Small intestine (tissue), 7 donors: Measurements from ENCODE around the gene LPP. TPM values are rescaled to one million over a fixed set of nuclear protein-coding genes. Genes with fewer than 3 reads are reported as not detected.
"Not testable (repeated sequence)": the region's sequence is repeated elsewhere in the genome, so short reads cannot be mapped to it uniquely, and the experiment has no call there.

ENCODE experiments used
- DNase-seq, 2 donors: peaks; one replicate each; pipeline versions ENCODE4 v3.0.0 to v3.0.0-alpha.2; 2013
- FAIRE-seq: peaks from 2 replicates; lab custom pipeline; 2012; peaks lifted over from hg19 to GRCh38; lab: Jason Lieb, UNC
- H3K27ac ChIP-seq, 3 donors: one replicate each; pipeline ENCODE4 v1.5.1; 2013; ENCODE audit warnings: low read length in 2 of 3, mild to moderate bottlenecking in 2 of 3, control low read depth in 1 of 3, inconsistent platforms in 1 of 3, low read depth in 1 of 3, moderate library complexity in 1 of 3
- H3K27me3 ChIP-seq, 3 donors: one replicate each; pipeline ENCODE4 v1.6.1; 2013; ENCODE audit warnings: low read length in 3 of 3, inconsistent platforms in 1 of 3; ENCODE audit not compliant: control insufficient read depth in 3 of 3, insufficient read depth in 3 of 3
- H3K36me3 ChIP-seq, 3 donors: one replicate each; pipeline ENCODE4 v1.6.1; 2013; ENCODE audit warnings: low read length in 3 of 3, inconsistent platforms in 1 of 3, low read depth in 1 of 3, mild to moderate bottlenecking in 1 of 3, moderate library complexity in 1 of 3; ENCODE audit not compliant: control insufficient read depth in 3 of 3, insufficient read depth in 2 of 3
- H3K4me1 ChIP-seq, 3 donors: one replicate each; pipeline ENCODE4 v1.6.1; 2013; ENCODE audit warnings: low read length in 2 of 3, inconsistent platforms in 1 of 3, low read depth in 1 of 3, mild to moderate bottlenecking in 1 of 3, moderate library complexity in 1 of 3; ENCODE audit not compliant: control insufficient read depth in 3 of 3, insufficient read depth in 2 of 3
- H3K4me3 ChIP-seq, 3 donors: one replicate each; pipeline ENCODE4 v1.5.1; 2013; ENCODE audit warnings: low read length in 3 of 3, control low read depth in 1 of 3, inconsistent platforms in 1 of 3, low read depth in 1 of 3, mild to moderate bottlenecking in 1 of 3, moderate library complexity in 1 of 3
- H3K9me3 ChIP-seq, 2 donors: one replicate each; pipeline ENCODE4 v1.6.1; 2013; ENCODE audit warnings: low read depth in 1 of 2, low read length in 1 of 2; ENCODE audit not compliant: control insufficient read depth in 2 of 2, insufficient read depth in 1 of 2
- WGBS, 3 donors: extraction: QIAGEN DNeasy Blood & Tissue Kit; methylation state at CpG; one replicate each; pipeline ENCODE4 v1.1.7; 2013; 5-methylcytosine and 5-hydroxymethylcytosine counted together
- polyA plus RNA-seq, 4 donors: library from polyadenylated mRNA; stranded (reverse) in 3 of 4; unstranded in 1 of 4; fragments of 200-250 nt in 3 of 4; fragments of 120-200 nt in 1 of 4; gene quantifications; one replicate each; pipeline versions ENCODE4 v1.2.1 to v1.2.3, GENCODE V29; 2013
- donor health status: healthy with polysubstance abuse.
- donor health status: control.
- donor health status: control.
- donor health status: Bipolar disorder and iron deficiency.
- donor health status: healthy.

LPP gene
- polyA plus RNA-seq, 4 donors, result 5.4 to 35.8 (median 12.4) TPM

DNA sequence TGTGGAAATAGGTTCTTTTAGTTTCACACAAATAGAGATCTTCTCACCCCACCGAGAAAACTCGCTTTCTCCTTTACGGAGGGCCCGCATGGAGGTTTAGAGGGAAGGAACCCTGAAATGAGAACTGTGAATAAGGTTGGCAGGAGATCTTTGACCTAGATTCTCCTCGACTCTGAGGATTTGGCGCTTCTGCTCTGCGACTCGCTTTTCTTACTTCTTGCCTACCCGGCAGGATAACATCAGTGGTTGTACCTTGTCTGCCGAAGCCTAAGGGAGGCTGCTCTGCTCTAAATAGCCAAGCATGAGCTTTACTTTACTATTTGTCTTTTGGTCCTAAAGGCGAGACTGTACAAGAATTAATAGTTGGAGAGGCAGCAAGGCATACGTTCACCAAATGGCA lies 544.5 kb downstream of the LPP start:
- H3K4me3 ChIP-seq, result no peak overlapping the region
- H3K4me1 ChIP-seq, result no peaks in the 10 kb centered on the region
- H3K27ac ChIP-seq, result no peak overlapping the region
- H3K36me3 ChIP-seq, result no peaks in the 10 kb centered on the region
- WGBS, 3 donors, result 90 to 99% (median 94%) methylated on average over 12 of the region's 12 CpGs
- FAIRE-seq (no peak), DNase-seq (no peak)
- H3K9me3 ChIP-seq, result no peaks in the 10 kb centered on the region
- H3K27me3 ChIP-seq, result no peaks in the 10 kb centered on the region

- FAIRE-seq (no peak), DNase-seq (no peak)
- Histone ChIP-seq H3K27ac (no peak overlapping the region), H3K4me1 (no peaks in the 10 kb centered on the region), H3K27me3 (no peaks in the 10 kb centered on the region), H3K36me3 (no peaks in the 10 kb centered on the region), H3K4me3 (no peak overlapping the region), H3K9me3 (no peaks in the 10 kb centered on the region)
Measured at GRCh38 chr3:188700501-188700900, 546.5 kb downstream of the LPP start.

- Histone ChIP-seq H3K4me1 (no peaks in the 10 kb centered on the region), H3K27ac (no peak overlapping the region), H3K9me3 (no peaks in the 10 kb centered on the region), H3K36me3 (no peaks in the 10 kb centered on the region), H3K4me3 (no peak overlapping the region), H3K27me3 (no peaks in the 10 kb centered on the region)
- no peak for DNase-seq
- no peak for FAIRE-seq
Measured at GRCh38 chr3:188700918-188701317, 547.0 kb downstream of the LPP start.

- H3K27ac ChIP-seq, result no peak overlapping the region
Measured at GRCh38 chr3:188701485-188701969, 547.6 kb downstream of the LPP start.

DNA sequence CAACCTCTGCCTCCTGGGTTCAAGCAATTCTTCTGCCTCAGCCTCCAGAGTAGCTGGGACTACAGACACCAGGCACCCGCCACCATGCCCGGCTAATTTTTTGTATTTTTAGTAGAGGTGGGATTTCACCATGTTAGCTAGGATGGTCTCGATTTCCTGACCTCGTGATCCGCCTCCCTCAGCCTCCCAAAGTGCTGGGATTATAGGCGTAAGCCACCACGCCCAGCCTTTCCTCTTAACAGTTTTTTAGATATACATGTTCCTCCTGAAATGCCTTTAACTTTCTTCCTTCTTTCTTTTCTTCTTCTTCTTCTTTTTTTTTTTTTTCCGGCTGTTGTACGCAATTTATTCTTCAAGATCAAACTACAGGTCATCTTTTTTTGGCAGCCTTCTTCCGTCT lies 548.1 kb downstream of the LPP start:
- DNase-seq, H3K4me1 ChIP-seq, H3K36me3 ChIP-seq, FAIRE-seq, H3K27ac ChIP-seq, H3K27me3 ChIP-seq, H3K4me3 ChIP-seq, H3K9me3 ChIP-seq: not testable (repeated sequence)
- 92 to 96% (median 94%) methylated on average over 10 of the region's 10 CpGs for WGBS, 3 donors

More at GRCh38 chr3:188701485-188701969, 547.6 kb downstream of the LPP start:
- Histone ChIP-seq H3K4me1 (no peaks in the 10 kb centered on the region), H3K36me3 (no peaks in the 10 kb centered on the region), H3K4me3 (no peak overlapping the region), H3K9me3 (no peaks in the 10 kb centered on the region), H3K27me3 (no peaks in the 10 kb centered on the region)
- no peak for FAIRE-seq
- DNase-seq, result no peak
- 68 to 86% (median 68%) methylated on average over 4 of the region's 4 CpGs for WGBS, 3 donors

DNA sequence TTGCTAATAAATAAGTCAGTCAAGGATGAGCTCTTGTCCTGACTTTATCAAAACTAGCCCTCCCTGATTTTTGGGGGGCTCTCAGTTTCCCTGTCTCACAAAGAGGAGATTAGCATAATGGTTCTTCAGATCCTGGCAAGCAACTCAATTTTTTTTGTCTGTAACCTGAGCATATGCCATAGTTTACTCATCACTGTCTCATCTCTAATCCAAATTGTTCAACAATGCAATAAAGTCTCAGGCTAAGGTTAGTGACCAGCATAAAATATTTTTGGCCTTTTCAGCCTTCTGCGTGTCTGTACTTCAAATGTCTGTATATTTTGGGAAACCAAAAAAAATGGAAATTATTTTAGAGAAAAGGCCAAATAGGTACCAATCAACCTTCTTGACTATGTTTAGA lies 552.2 kb downstream of the LPP start:
- no peaks in the 10 kb centered on the region for H3K9me3 ChIP-seq
- FAIRE-seq (no peak), DNase-seq (no peak)
- peaks cover 2 to 10% (median 3%) of the 10 kb centered on the region in 3 donors for H3K36me3 ChIP-seq
- no peak overlapping the region for H3K27ac ChIP-seq
- H3K27me3 ChIP-seq, result no peaks in the 10 kb centered on the region
- no peak overlapping the region for H3K4me3 ChIP-seq
- WGBS, 3 donors, result 71 to 98% (median 93%) methylated on average over 1 of the region's 1 CpG
- H3K4me1 ChIP-seq, result no peaks in the 10 kb centered on the region

GRCh38 chr3:188706599-188706998 lies 552.6 kb downstream of the LPP start:
- Histone ChIP-seq H3K27ac (no peak overlapping the region), H3K9me3 (no peaks in the 10 kb centered on the region), H3K36me3 (peaks cover 2 to 10% (median 3%) of the 10 kb centered on the region in 3 donors), H3K27me3 (no peaks in the 10 kb centered on the region), H3K4me1 (no peaks in the 10 kb centered on the region), H3K4me3 (no peak overlapping the region)
- DNase-seq (no peak), FAIRE-seq (no peak)
- WGBS, 3 donors, result 68 to 81% (median 80%) methylated on average over 1 of the region's 1 CpG

GRCh38 chr3:188707381-188708288 lies 553.7 kb downstream of the LPP start:
- Histone ChIP-seq H3K4me1 (peaks cover 0 to 3% (median 0%) of the 10 kb centered on the region in 3 donors), H3K27me3 (no peaks in the 10 kb centered on the region), H3K36me3 (peaks cover 2 to 10% (median 3%) of the 10 kb centered on the region in 3 donors), H3K9me3 (no peaks in the 10 kb centered on the region), H3K27ac (no peak overlapping the region), H3K4me3 (no peak overlapping the region)
- 86 to 93% (median 91%) methylated on average over 12 of the region's 12 CpGs for WGBS, 3 donors
- FAIRE-seq (no peak), DNase-seq (no peak)
